SK-N-SH (cell line): ENCODE measurements around the gene FHOD3. TPM values are rescaled to one million over a fixed set of nuclear protein-coding genes. Genes with fewer than 3 reads are reported as not detected.

Source experiments
- CTCF ChIA-PET: fragments of 300-600, 350-600 bp; formaldehyde crosslinking; extraction: SDS; loops from one replicate; lab custom pipeline; 2021; lab: Yijun Ruan, JAX
- POLR2A ChIA-PET: fragments of 350-600 bp; sonication (Branson Sonifier 250); formaldehyde crosslinking; extraction: SDS; loops from one replicate; lab custom pipeline; 2020; ENCODE audit warnings: antibody characterized with exemption, inconsistent platforms; lab: Yijun Ruan, JAX
- DNase-seq: peaks from one replicate; pipeline ENCODE4 v3.0.0; 2012
- H2AFZ ChIP-seq: fragments of 200-600 bp; sonication (generic); 2 replicates; pipeline ENCODE4 v1.8.1; 2016; ENCODE audit warnings: antibody characterized with exemption, mild to moderate bottlenecking, low read depth
- H3F3A ChIP-seq: fragments of 200-600 bp; sonication (generic); replicated peaks from 2 replicates; pipeline ENCODE3; 2016; ENCODE audit warnings: antibody characterized with exemption, mild to moderate bottlenecking; ENCODE audit not compliant: insufficient read depth
- H3K27ac ChIP-seq, 2 experiments: fragments of 200-500 bp in 1 of 2; fragments of 200-600 bp in 1 of 2; sonication (Bioruptor generic) in 1 of 2; sonication (generic), shearing (Covaris generic) in 1 of 2; 2 replicates each; pipeline versions ENCODE4 v1.5.1 to v1.6.1; 2014 to 2016; ENCODE audit warnings: low read depth in 2 of 2, inconsistent platforms in 1 of 2, low read length in 1 of 2, mild to moderate bottlenecking in 1 of 2, mixed read lengths in 1 of 2
- H3K27me3 ChIP-seq: fragments of 200-600 bp; sonication (generic), shearing (Covaris generic); 2 replicates; pipeline ENCODE4 v1.6.1; 2016; ENCODE audit warnings: mixed run types; ENCODE audit not compliant: insufficient read depth
- H3K36me3 ChIP-seq, 2 experiments: fragments of 200-500 bp in 1 of 2; fragments of 200-600 bp in 1 of 2; sonication (Bioruptor generic) in 1 of 2; sonication (generic) in 1 of 2; replicated peaks in 1 of 2; 2 replicates each; pipeline versions ENCODE3 to v1.5.1; 2014 to 2016; ENCODE audit warnings: low read length in 1 of 2, mild to moderate bottlenecking in 1 of 2; ENCODE audit not compliant: insufficient read depth in 2 of 2, control insufficient read depth in 1 of 2
- H3K4me1 ChIP-seq, 2 experiments: fragments of 200-500 bp in 1 of 2; fragments of 200-600 bp in 1 of 2; sonication (Bioruptor generic) in 1 of 2; sonication (generic), shearing (Covaris generic) in 1 of 2; 2 replicates each; pipeline versions ENCODE4 v1.5.1 to v1.6.1; 2014 to 2016; ENCODE audit warnings: low read depth in 1 of 2, low read length in 1 of 2, mixed run types in 1 of 2; ENCODE audit not compliant: insufficient read depth in 2 of 2, control insufficient read depth in 1 of 2
- H3K4me2 ChIP-seq: fragments of 200-600 bp; sonication (generic), shearing (Covaris generic); 2 replicates; pipeline ENCODE4 v1.6.1; 2017; ENCODE audit warnings: mixed run types
- H3K4me3 ChIP-seq, 2 experiments: fragments of 200-500 bp in 1 of 2; fragments of 200-600 bp in 1 of 2; sonication (Bioruptor generic) in 1 of 2; sonication (generic), shearing (Covaris generic) in 1 of 2; 2 replicates each; pipeline versions ENCODE4 v1.5.1 to v1.8.1; 2014 to 2016; ENCODE audit warnings: low read depth in 2 of 2, inconsistent platforms in 1 of 2, low read length in 1 of 2, mild to moderate bottlenecking in 1 of 2, mixed read lengths in 1 of 2, moderate library complexity in 1 of 2
- H3K79me2 ChIP-seq: fragments of 200-600 bp; sonication (generic); 2 replicates; pipeline ENCODE4 v1.8.1; 2017; ENCODE audit warnings: mild to moderate bottlenecking; ENCODE audit not compliant: insufficient read depth
- H3K9ac ChIP-seq: fragments of 200-600 bp; sonication (generic); 2 replicates; pipeline ENCODE4 v1.6.1; 2017; ENCODE audit warnings: mixed run types
- H3K9me2 ChIP-seq: fragments of 200-600 bp; sonication (generic); 2 replicates; pipeline ENCODE4 v1.6.1; 2017; ENCODE audit warnings: mixed run types
- H3K9me3 ChIP-seq: fragments of 200-600 bp; sonication (generic); 2 replicates; pipeline ENCODE4 v1.6.1; 2017; ENCODE audit warnings: mixed run types, mild to moderate bottlenecking, moderate library complexity
- H4K20me1 ChIP-seq: fragments of 200-600 bp; sonication (generic); 2 replicates; pipeline ENCODE4 v1.6.1; 2017; ENCODE audit warnings: mild to moderate bottlenecking, mixed run types; ENCODE audit not compliant: insufficient read depth
- ELF1 ChIP-seq: IDR thresholded peaks from 2 replicates; pipeline ENCODE4 v1.4.0; 2012
- EZH2phosphoT487 ChIP-seq: fragments of 200-600 bp; sonication (generic); IDR thresholded peaks from 2 replicates; pipeline ENCODE4 v1.6.1; 2017; ENCODE audit warnings: low read depth, mixed run types, mild to moderate bottlenecking, antibody characterized with exemption, moderate library complexity, borderline replicate concordance
- JUND ChIP-seq: IDR thresholded peaks from 2 replicates; pipeline ENCODE4 v1.4.0; 2012
- MXI1 ChIP-seq: IDR thresholded peaks from 2 replicates; pipeline ENCODE4 v1.6.1; 2012; ENCODE audit warnings: mild to moderate bottlenecking, low read depth, low read length, improper control_type of control experiment
- NFIC ChIP-seq: IDR thresholded peaks from 2 replicates; pipeline ENCODE4 v1.4.0; 2012; ENCODE audit warnings: borderline replicate concordance
- RXRA ChIP-seq: IDR thresholded peaks from 2 replicates; pipeline ENCODE4 v1.4.0; 2012; ENCODE audit warnings: low read depth, mild to moderate bottlenecking, borderline replicate concordance
- SMC3 ChIP-seq: IDR thresholded peaks from 2 replicates; pipeline ENCODE4 v1.6.1; 2012; ENCODE audit warnings: low read depth, low read length, improper control_type of control experiment
- TEAD4 ChIP-seq: IDR thresholded peaks from 2 replicates; pipeline ENCODE4 v1.4.0; 2012; ENCODE audit warnings: mild to moderate bottlenecking, borderline replicate concordance; ENCODE audit not compliant: insufficient read depth
- WGBS: methylation state at CpG from one replicate; pipeline ENCODE4 v1.1.6; 2017; ENCODE audit warnings: low lambda C conversion rate; 5-methylcytosine and 5-hydroxymethylcytosine counted together
- polyA plus RNA-seq, 3 experiments: library from polyadenylated mRNA; depleted of rRNA; stranded (reverse); fragments of >200 nt; gene quantifications; 2 replicates each; pipeline ENCODE4 v1.2.3, GENCODE V29; 2012
- TF ChIP-seq, protein P1 (sequence below): fragments of 200-600 bp; sonication (generic); IDR thresholded peaks from 2 replicates; pipeline ENCODE4 v1.6.1; 2017; ENCODE audit warnings: antibody characterized with exemption, mild to moderate bottlenecking, moderate library complexity
- TF ChIP-seq, protein P2 (sequence below): IDR thresholded peaks from 2 replicates; pipeline ENCODE4 v1.6.1; 2012; ENCODE audit warnings: mild to moderate bottlenecking, low read depth, low read length, moderate library complexity
- TF ChIP-seq, protein P3 (sequence below): IDR thresholded peaks from 2 replicates; pipeline ENCODE4 v1.4.0; 2012; ENCODE audit warnings: low read depth, borderline replicate concordance

Gene FHOD3
- polyA plus RNA-seq, 1 of the 3 experiments (the other 2 are of a cell fraction) = 10.9 TPM

DNA sequence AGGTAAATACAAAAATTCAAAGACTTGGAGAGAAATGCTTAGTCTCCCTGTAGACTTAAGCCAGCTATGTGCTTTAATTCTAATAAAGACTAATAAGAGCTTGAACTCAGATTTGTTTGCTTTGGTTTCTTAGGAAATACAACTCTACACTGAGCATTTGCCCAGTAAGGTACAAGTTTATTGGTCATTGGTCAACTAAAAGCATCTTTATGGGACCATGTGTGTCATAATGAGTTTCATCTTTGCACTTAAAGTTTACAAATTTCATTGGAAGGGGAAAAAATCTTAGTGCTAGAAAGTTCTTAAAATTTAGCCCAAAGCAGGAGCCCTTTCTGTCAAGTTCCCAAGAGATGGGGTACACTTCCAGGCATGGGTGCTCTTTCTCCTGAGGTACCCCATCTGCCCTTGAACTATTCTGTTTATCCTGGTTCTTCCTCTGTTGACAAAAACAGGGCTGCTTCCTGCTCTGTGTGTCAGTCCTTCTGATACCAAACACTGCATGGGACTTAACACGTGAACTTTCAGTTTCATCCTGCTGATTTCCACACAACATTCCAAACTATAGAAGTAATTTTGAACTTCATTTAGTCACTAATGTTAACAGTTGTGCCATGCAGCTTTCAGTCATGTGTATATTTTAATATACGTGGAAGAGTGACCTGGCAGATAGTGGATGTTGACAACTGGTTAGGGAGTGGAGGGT lies 331.1 kb downstream of the FHOD3 start:
- Histone ChIP-seq H3K9me2 (no peaks in the 10 kb centered on the region), H3K4me3 (no peak overlapping the region), H3K4me1 (peaks cover 0 to 3% of the 10 kb centered on the region in 2 experiments; a peak in 2 of 4 replicates), H2AFZ (no peak overlapping the region), H3K79me2 (no peaks in the 10 kb centered on the region), H3K27ac (no peak overlapping the region), H3K9me3 (no peaks in the 10 kb centered on the region), H3K36me3 (peaks cover 0 to 12% of the 10 kb centered on the region in 2 experiments), H3K27me3 (no peaks in the 10 kb centered on the region), H3K9ac (no peak overlapping the region), H3K4me2 (no peak overlapping the region), H4K20me1 (no peaks in the 10 kb centered on the region), H3F3A (no peaks in the 10 kb centered on the region)
- DNase-seq = no peak
- no peak for TF ChIP-seq EZH2phosphoT487
- no peak for TF ChIP-seq TEAD4
- TF ChIP-seq JUND = no peak
- TF ChIP-seq, protein P1, sequence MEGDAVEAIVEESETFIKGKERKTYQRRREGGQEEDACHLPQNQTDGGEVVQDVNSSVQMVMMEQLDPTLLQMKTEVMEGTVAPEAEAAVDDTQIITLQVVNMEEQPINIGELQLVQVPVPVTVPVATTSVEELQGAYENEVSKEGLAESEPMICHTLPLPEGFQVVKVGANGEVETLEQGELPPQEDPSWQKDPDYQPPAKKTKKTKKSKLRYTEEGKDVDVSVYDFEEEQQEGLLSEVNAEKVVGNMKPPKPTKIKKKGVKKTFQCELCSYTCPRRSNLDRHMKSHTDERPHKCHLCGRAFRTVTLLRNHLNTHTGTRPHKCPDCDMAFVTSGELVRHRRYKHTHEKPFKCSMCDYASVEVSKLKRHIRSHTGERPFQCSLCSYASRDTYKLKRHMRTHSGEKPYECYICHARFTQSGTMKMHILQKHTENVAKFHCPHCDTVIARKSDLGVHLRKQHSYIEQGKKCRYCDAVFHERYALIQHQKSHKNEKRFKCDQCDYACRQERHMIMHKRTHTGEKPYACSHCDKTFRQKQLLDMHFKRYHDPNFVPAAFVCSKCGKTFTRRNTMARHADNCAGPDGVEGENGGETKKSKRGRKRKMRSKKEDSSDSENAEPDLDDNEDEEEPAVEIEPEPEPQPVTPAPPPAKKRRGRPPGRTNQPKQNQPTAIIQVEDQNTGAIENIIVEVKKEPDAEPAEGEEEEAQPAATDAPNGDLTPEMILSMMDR = no peak
- TF ChIP-seq RXRA = no peak
- no peak for TF ChIP-seq MXI1
- TF ChIP-seq, protein P2, sequence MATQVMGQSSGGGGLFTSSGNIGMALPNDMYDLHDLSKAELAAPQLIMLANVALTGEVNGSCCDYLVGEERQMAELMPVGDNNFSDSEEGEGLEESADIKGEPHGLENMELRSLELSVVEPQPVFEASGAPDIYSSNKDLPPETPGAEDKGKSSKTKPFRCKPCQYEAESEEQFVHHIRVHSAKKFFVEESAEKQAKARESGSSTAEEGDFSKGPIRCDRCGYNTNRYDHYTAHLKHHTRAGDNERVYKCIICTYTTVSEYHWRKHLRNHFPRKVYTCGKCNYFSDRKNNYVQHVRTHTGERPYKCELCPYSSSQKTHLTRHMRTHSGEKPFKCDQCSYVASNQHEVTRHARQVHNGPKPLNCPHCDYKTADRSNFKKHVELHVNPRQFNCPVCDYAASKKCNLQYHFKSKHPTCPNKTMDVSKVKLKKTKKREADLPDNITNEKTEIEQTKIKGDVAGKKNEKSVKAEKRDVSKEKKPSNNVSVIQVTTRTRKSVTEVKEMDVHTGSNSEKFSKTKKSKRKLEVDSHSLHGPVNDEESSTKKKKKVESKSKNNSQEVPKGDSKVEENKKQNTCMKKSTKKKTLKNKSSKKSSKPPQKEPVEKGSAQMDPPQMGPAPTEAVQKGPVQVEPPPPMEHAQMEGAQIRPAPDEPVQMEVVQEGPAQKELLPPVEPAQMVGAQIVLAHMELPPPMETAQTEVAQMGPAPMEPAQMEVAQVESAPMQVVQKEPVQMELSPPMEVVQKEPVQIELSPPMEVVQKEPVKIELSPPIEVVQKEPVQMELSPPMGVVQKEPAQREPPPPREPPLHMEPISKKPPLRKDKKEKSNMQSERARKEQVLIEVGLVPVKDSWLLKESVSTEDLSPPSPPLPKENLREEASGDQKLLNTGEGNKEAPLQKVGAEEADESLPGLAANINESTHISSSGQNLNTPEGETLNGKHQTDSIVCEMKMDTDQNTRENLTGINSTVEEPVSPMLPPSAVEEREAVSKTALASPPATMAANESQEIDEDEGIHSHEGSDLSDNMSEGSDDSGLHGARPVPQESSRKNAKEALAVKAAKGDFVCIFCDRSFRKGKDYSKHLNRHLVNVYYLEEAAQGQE = no peak
- TF ChIP-seq, protein P3, sequence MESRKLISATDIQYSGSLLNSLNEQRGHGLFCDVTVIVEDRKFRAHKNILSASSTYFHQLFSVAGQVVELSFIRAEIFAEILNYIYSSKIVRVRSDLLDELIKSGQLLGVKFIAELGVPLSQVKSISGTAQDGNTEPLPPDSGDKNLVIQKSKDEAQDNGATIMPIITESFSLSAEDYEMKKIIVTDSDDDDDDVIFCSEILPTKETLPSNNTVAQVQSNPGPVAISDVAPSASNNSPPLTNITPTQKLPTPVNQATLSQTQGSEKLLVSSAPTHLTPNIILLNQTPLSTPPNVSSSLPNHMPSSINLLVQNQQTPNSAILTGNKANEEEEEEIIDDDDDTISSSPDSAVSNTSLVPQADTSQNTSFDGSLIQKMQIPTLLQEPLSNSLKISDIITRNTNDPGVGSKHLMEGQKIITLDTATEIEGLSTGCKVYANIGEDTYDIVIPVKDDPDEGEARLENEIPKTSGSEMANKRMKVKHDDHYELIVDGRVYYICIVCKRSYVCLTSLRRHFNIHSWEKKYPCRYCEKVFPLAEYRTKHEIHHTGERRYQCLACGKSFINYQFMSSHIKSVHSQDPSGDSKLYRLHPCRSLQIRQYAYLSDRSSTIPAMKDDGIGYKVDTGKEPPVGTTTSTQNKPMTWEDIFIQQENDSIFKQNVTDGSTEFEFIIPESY = no peak
- TF ChIP-seq SMC3 = no peak
- TF ChIP-seq ELF1 = no peak
- no peak for TF ChIP-seq NFIC
- ChIA-PET CTCF (interaction anchor here (1.0 to 1.1 kb wide), 2 partner anchors 17 to 331 kb away, joined by 3 read pairs; partner anchors contain the start of gene FHOD3), POLR2A (no interaction called here)
- 40% methylated on average over 2 of the region's 2 CpGs for WGBS
